Gastroesophageal sphincter (tissue), 4 donors: Measurements from ENCODE around the gene SLC26A3. TPM values are rescaled to one million over a fixed set of nuclear protein-coding genes. Genes with fewer than 3 reads are reported as not detected.

Experiments
- ATAC-seq: fragments of 150-250 bp; one replicate; pipeline ENCODE4 v1.9.1; 2016; ENCODE audit warnings: mild to moderate bottlenecking, moderate library complexity
- H3K27ac ChIP-seq, 4 donors: fragments of 200-600 bp; sonication (generic) in 3 of 4; 1 replicate in 3 of 4; 2 replicates in 1 of 4; pipeline ENCODE4 v1.5.1; 2016 to 2019
- H3K27me3 ChIP-seq: fragments of 200-600 bp; sonication (generic); one replicate; pipeline ENCODE4 v1.5.1; 2019
- H3K36me3 ChIP-seq, 2 donors: fragments of 200-600 bp; sonication (generic); one replicate each; pipeline ENCODE4 v1.5.1; 2019; ENCODE audit warnings: control low read depth in 1 of 2
- H3K4me1 ChIP-seq, 3 donors: fragments of 200-600 bp; sonication (generic); 1 replicate in 2 of 3; 2 replicates in 1 of 3; pipeline ENCODE4 v1.5.1; 2016 to 2019; ENCODE audit warnings: control low read depth in 2 of 3
- H3K4me3 ChIP-seq, 2 donors: fragments of 200-600 bp; sonication (generic); one replicate each; pipeline ENCODE4 v1.5.1; 2019; ENCODE audit warnings: mild to moderate bottlenecking in 1 of 2, moderate library complexity in 1 of 2
- H3K9me3 ChIP-seq, 3 donors: fragments of 200-600 bp; sonication (generic); one replicate each; pipeline ENCODE4 v1.5.1; 2017 to 2019; ENCODE audit warnings: control low read depth in 2 of 3
- CTCF ChIP-seq, 4 experiments: fragments of 200-600 bp in 2 of 4; fragments of 450-650 bp in 2 of 4; sonication (generic) in 1 of 4; IDR thresholded peaks; one replicate each; pipeline ENCODE4 v1.5.1; 2017 to 2019; ENCODE audit warnings: antibody characterized with exemption in 4 of 4, mild to moderate bottlenecking in 2 of 4, moderate library complexity in 2 of 4
- EP300 ChIP-seq: sonication (generic); formaldehyde crosslinking; IDR thresholded peaks from one replicate; pipeline ENCODE4 v1.6.1; 2017; ENCODE audit warnings: antibody characterized with exemption, mild to moderate bottlenecking
- POLR2A ChIP-seq, 2 donors: fragments of 450-650 bp; IDR thresholded peaks; one replicate each; pipeline ENCODE4 v1.6.1; 2017; ENCODE audit warnings: antibody characterized with exemption in 2 of 2, mild to moderate bottlenecking in 2 of 2, moderate library complexity in 1 of 2
- POLR2AphosphoS5 ChIP-seq: sonication (generic); formaldehyde crosslinking; IDR thresholded peaks from one replicate; pipeline ENCODE4 v1.6.1; 2017; ENCODE audit warnings: antibody characterized with exemption
- WGBS, 2 donors: methylation state at CpG; one replicate each; pipeline ENCODE4 v1.1.5; 2018; ENCODE audit warnings: low coverage in 1 of 2; 5-methylcytosine and 5-hydroxymethylcytosine counted together
- total RNA-seq, 4 donors: library from RNA; depleted of rRNA; stranded (reverse); fragments of >200 nt; gene quantifications; one replicate each; pipeline ENCODE4 v1.1.0, GENCODE V29; 2016

The SLC26A3 gene
- total RNA-seq, 4 donors from 2014 or later: 0.81 to 13.1 (median 8.6) TPM

DNA sequence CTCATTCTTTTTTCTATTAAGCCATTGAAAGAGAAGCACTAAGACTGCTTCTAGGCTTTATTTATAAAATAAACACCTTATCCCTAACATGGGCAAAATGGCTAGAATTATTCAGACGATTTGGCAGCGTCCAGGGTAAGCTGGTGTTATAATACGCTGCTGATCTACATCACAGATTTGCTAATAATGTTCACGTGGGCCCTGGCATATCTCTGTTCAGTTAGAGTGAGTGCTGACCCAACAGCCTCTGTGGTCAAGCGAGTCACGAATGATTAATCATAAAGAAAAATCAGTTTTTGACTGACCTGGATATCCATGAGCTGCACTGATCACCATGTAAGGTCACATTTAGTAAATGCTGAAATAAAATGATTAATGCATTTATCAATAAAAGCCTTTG, 87.5 kb downstream of the SLC26A3 start:
- Histone ChIP-seq H3K27ac (no peak overlapping the region), H3K27me3 (no peaks in the 10 kb centered on the region), H3K36me3 (no peaks in the 10 kb centered on the region), H3K4me1 (no peaks in the 10 kb centered on the region), H3K4me3 (no peak overlapping the region), H3K9me3 (no peaks in the 10 kb centered on the region)
- no peak for ATAC-seq
- TF ChIP-seq EP300: no peak
- no peak for TF ChIP-seq POLR2AphosphoS5
- TF ChIP-seq CTCF (IDR thresholded peaks at IDR 0.05): no peak
- TF ChIP-seq POLR2A (IDR thresholded peaks at IDR 0.05): no peak
- 74 to 81% methylated on average over 6 of the region's 6 CpGs for WGBS, 2 donors

Other genes starting within 250 kb of the SLC26A3 start
- gene COG5, start 239.3 kb downstream of the SLC26A3 start, total RNA-seq: 10 to 100 TPM; 31.6 to 50.4 (median 41.1) TPM
- gene DUS4L, start 239.3 kb downstream of the SLC26A3 start, total RNA-seq: 10 to 100 TPM in 1 of 4 donors, 1 to 10 TPM in 3; 4.0 to 14.8 (median 6.7) TPM
- 100 to 1,000 TPM; 125 to 199 (median 136) TPM for gene BCAP29, start 223.0 kb downstream of the SLC26A3 start, total RNA-seq
- 1 to 10 TPM in 2 of 4 donors, under 1 TPM in 2; 0.42 to 6.1 (median 1.4) TPM for gene SLC26A4, start 142.4 kb downstream of the SLC26A3 start, total RNA-seq
- 10 to 100 TPM; 42.8 to 65.8 (median 53.8) TPM for gene CBLL1, start 59.1 kb downstream of the SLC26A3 start, total RNA-seq
- gene DLD, start 88.0 kb upstream of the SLC26A3 start, total RNA-seq: 100 to 1,000 TPM in 3 of 4 donors, 10 to 100 TPM in 1; 79.3 to 246 (median 148) TPM
- 100 to 1,000 TPM; 130 to 193 (median 179) TPM for gene LAMB1, start 199.9 kb upstream of the SLC26A3 start, total RNA-seq